ENCODE results near the gene EPHA2. TPM values are rescaled to one million over a fixed set of nuclear protein-coding genes. Genes with fewer than 3 reads are reported as not detected.
A peak's percentile ranks its signal among the peaks of the same experiment; 100 is the strongest.

Gene EPHA2
- total RNA-seq, 1 donor from 2014 or later = 28.3 TPM

DNA sequence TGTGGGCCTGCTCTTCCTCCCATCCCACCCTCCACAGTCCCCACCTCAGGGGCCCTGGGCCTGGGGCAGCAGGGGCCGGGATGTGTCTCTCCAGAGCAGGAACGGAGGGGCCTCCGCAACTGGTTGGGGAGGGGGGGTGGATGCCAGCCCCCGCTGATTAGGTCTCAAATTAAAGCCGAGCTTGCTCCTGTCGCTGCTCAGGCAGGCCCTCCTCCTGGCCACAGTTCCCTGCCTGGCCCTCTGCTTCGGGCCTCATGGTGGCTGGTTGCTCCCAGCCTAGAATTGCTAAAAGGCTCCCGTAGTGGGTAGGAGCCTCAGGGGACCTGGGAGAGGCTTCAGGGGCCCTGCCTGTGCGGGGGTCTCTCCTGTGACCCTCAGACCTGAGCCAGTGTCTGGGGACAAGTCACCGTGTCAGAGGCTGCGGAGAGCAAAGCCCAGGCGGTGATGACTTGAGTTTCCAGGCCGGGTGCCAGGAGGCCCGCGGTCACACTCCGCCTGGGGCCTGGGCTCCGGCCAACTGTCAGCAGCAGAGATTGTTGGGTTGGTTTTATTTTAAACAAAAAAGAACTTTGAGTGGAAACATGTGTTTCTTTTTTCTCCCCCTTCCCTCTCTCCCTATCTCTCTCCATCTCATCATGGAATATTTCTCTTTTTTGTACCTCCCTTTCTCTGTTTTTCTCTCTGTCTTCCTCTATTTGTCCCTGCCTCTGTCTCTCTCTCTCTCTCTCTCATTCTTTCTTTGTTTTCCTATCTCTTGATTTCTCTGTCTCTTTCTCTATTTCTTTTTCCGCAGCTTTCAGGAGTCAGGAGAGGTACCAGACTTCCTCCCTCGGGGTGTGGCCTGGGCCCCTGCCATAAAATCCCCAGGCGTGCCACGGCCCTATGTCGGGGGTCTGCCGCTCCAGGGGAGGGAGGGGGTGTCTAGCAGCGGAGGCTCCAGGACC lies 20.0 kb upstream of the EPHA2 start:
- H3K36me3 Mint-ChIP-seq (ENCODE audit: insufficient read depth) = no peaks in the 10 kb centered on the region
- H3K4me1 Mint-ChIP-seq (ENCODE audit: low read depth) = peaks cover 26% of the 10 kb centered on the region
- H3K27me3 Mint-ChIP-seq = no peaks in the 10 kb centered on the region
- TF ChIP-seq CTCF (IDR thresholded peaks at IDR 0.05; ENCODE audit: unreplicated experiment) = no peak
- no peak overlapping the region for H3K27ac Mint-ChIP-seq
- DNase-seq (ENCODE audit: low spot score, unreplicated experiment) = no peak
- H3K4me3 Mint-ChIP-seq (ENCODE audit: low read depth) = no peak overlapping the region
- no peaks in the 10 kb centered on the region for H3K9me3 Mint-ChIP-seq (ENCODE audit: low read depth)

DNA sequence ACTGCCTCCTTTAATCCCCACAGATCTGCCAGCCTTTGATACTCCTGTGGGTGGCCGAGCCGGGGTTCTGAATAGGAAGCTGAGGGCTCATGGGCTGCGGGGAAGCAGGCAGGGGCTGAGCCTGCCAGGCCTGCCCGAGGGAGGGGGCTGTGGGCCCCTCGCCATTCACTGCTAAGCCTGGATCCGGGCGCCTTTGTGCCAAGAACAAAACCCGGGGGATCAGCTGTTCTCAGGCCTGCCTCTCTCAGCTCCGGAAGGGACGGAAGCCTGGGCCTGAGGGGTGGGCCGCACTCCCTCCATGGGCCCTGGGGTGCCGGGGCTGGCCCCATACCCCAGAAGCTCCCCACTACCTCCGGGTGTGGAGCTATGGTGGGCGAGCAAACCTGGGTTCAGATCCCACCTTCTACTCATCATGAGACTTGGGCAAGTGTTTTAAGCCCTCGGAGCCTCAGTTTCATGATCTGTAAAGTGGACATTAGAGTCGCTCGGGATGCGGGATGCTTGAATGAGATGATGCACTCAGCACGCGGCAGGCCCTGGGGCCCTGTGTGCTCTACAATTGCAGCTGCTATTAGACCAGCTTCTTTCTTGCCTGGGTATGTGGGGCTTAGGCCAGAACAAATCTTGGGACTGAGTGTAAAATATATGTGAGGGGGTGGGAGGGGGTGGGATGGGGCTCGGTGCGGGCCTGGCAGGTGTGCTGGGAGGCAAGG lies 19.2 kb upstream of the EPHA2 start:
- H3K4me1 Mint-ChIP-seq (ENCODE audit: low read depth) = peaks cover 25% of the 10 kb centered on the region
- H3K4me3 Mint-ChIP-seq (ENCODE audit: low read depth) = no peak overlapping the region
- no peak for TF ChIP-seq CTCF (IDR thresholded peaks at IDR 0.05; ENCODE audit: unreplicated experiment)
- H3K27ac Mint-ChIP-seq = peak overlapping the region; percentile 33
- H3K36me3 Mint-ChIP-seq (ENCODE audit: insufficient read depth) = no peaks in the 10 kb centered on the region
- H3K27me3 Mint-ChIP-seq = no peaks in the 10 kb centered on the region
- no peak for DNase-seq (ENCODE audit: low spot score, unreplicated experiment)
- no peaks in the 10 kb centered on the region for H3K9me3 Mint-ChIP-seq (ENCODE audit: low read depth)

GRCh38 chr1:16174261-16174868 lies 18.5 kb upstream of the EPHA2 start:
- Mint-ChIP-seq H3K4me1 (ENCODE audit: low read depth) (peaks cover 25% of the 10 kb centered on the region), H3K27me3 (no peaks in the 10 kb centered on the region), H3K4me3 (ENCODE audit: low read depth) (no peak overlapping the region), H3K36me3 (ENCODE audit: insufficient read depth) (no peaks in the 10 kb centered on the region), H3K27ac (peak overlapping the region; percentile 33), H3K9me3 (ENCODE audit: low read depth) (no peaks in the 10 kb centered on the region)
- no peak for DNase-seq (ENCODE audit: low spot score, unreplicated experiment)
- no peak for TF ChIP-seq CTCF (IDR thresholded peaks at IDR 0.05; ENCODE audit: unreplicated experiment)

DNA sequence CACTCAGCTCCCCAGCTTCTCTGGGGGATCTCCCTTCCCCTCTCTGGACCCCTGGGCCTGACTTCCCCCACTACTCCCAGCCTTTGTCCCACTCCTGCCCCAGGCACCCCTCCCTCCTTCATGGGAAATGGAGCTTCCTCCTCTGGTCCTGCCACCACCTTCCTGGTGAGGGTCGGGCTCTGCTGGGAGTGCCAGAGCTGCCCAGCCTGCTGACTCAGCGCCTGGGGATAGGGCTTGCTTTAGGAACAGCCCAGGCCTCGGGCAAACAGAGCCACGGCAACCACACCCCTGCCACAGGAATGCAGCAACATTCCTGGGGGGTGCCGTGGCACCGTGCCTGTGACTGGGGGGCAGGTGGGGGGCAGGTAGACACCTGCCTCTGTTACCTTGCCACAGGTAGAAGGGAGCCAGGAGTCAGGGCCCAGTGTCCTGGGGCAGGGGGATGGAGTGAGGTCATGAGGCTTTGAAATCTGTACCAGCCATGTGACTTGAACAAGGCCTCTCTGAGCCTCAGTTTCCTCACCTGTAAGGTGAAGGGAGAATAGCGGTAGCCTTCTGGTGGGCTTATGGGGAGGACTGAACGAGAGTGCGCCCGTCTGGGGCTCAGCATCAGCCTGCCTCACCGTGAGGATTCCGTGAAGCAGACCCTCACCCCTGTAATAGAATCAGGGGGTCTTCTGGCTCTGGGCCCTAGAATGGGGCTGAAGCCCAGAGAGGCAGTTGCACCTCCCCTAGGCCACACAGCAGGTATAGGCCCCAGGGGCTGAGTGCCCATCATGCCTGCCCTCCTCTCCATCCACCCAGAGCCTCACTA lies 17.8 kb upstream of the EPHA2 start:
- no peaks in the 10 kb centered on the region for H3K36me3 Mint-ChIP-seq (ENCODE audit: insufficient read depth)

More for the DNA sequence above, 17.8 kb upstream of the EPHA2 start:
- Mint-ChIP-seq H3K27ac (peak overlapping the region; percentile 92), H3K4me1 (ENCODE audit: low read depth) (peaks cover 19% of the 10 kb centered on the region), H3K9me3 (ENCODE audit: low read depth) (no peaks in the 10 kb centered on the region), H3K27me3 (no peaks in the 10 kb centered on the region), H3K4me3 (ENCODE audit: low read depth) (no peak overlapping the region)
- no peak for DNase-seq (ENCODE audit: low spot score, unreplicated experiment)
- no peak for TF ChIP-seq CTCF (IDR thresholded peaks at IDR 0.05; ENCODE audit: unreplicated experiment)

Measured in progenitor cell of endocrine pancreas (in vitro differentiated cells).